Activated CD4-positive, alpha-beta T cell treated with anti-CD3 and anti-CD28 coated beads for 36 hours (primary cell): ENCODE measurements around the gene THSD4. TPM values are rescaled to one million over a fixed set of nuclear protein-coding genes. Genes with fewer than 3 reads are reported as not detected.
"Not testable (repeated sequence)": the region's sequence is repeated elsewhere in the genome, so short reads cannot be mapped to it uniquely, and the experiment has no call there.

Experiments
- ATAC-seq: fragments of 200-7000 bp; cut with Tn5 transposase; one replicate; pipeline ENCODE4 v1.10.0; 2021; ENCODE audit warnings: mild to moderate bottlenecking, moderate library complexity
- CTCF ChIA-PET: fragments of 350-600 bp; sonication (Branson Sonifier 250); formaldehyde crosslinking; loops from one replicate; lab custom pipeline; 2021; ENCODE audit warnings: antibody characterized with exemption; lab: Charles Lee
- POLR2A ChIA-PET: fragments of 350-600 bp; sonication (Branson Sonifier 250); formaldehyde crosslinking; loops from one replicate; lab custom pipeline; 2021; ENCODE audit warnings: antibody characterized with exemption, inconsistent platforms; lab: Charles Lee
- DNase-seq: peaks from one replicate; pipeline ENCODE4 v3.0.0-alpha.2; 2020
- H3K27ac Mint-ChIP-seq: one replicate; pipeline ENCODE4 v1.8.0; 2021; ENCODE audit warnings: mixed read lengths
- H3K27me3 Mint-ChIP-seq: one replicate; pipeline ENCODE4 v1.8.0; 2021; ENCODE audit warnings: mixed read lengths
- H3K36me3 Mint-ChIP-seq: one replicate; pipeline ENCODE4 v1.8.0; 2021; ENCODE audit warnings: low read depth, mixed read lengths
- H3K4me1 Mint-ChIP-seq: one replicate; pipeline ENCODE4 v1.8.0; 2021; ENCODE audit warnings: mixed read lengths
- H3K4me3 Mint-ChIP-seq: one replicate; pipeline ENCODE4 v1.8.0; 2021; ENCODE audit warnings: mild to moderate bottlenecking, moderate library complexity, mixed read lengths
- H3K9me3 Mint-ChIP-seq: one replicate; pipeline ENCODE4 v1.8.0; 2021; ENCODE audit warnings: low read depth, mixed read lengths
- intact Hi-C, 2 experiments: fragments of 100-400 bp; cut with DNase I in 1 of 2; cut with micrococcal nuclease in 1 of 2; formaldehyde crosslinking; loops; one replicate each; pipeline versions ENCODE4 v1.14.2 to v1.15.1; 2022 to 2024; cut with DNase I, micrococcal nuclease
- total RNA-seq, 2 experiments: library from RNA; stranded (reverse); gene quantifications; one replicate each; pipeline ENCODE4 v1.2.3, GENCODE V29; 2021

Gene THSD4
- total RNA-seq, 2 experiments from 2014 or later, result not detected

GRCh38 chr15:71366522-71366921 lies 251.3 kb downstream of the THSD4 start:
- intact Hi-C loops, result no loop called here
- Mint-ChIP-seq H3K4me1 (no peaks in the 10 kb centered on the region), H3K27me3 (no peaks in the 10 kb centered on the region), H3K36me3 (peaks cover 4% of the 10 kb centered on the region), H3K9me3 (peaks cover 10% of the 10 kb centered on the region), H3K4me3 (no peak overlapping the region), H3K27ac (no peak overlapping the region)
- ChIA-PET POLR2A (no interaction called here), CTCF (no interaction called here)
- DNase-seq, result no peak
- ATAC-seq, result no peak

GRCh38 chr15:71366926-71367325 lies 251.7 kb downstream of the THSD4 start:
- Mint-ChIP-seq H3K36me3 (peaks cover 4% of the 10 kb centered on the region), H3K27ac (no peak overlapping the region), H3K4me3 (no peak overlapping the region), H3K4me1 (no peaks in the 10 kb centered on the region), H3K9me3 (peaks cover 14% of the 10 kb centered on the region), H3K27me3 (no peaks in the 10 kb centered on the region)
- DNase-seq (no peak), ATAC-seq (no peak)
- ChIA-PET POLR2A (no interaction called here), CTCF (no interaction called here)
- intact Hi-C loops, result no loop called here

GRCh38 chr15:71367737-71368136 lies 252.5 kb downstream of the THSD4 start:
- peaks cover 15% of the 10 kb centered on the region for H3K9me3 Mint-ChIP-seq

GRCh38 chr15:71372769-71373168 lies 257.5 kb downstream of the THSD4 start:
- Mint-ChIP-seq H3K4me1 (peaks cover 25% of the 10 kb centered on the region), H3K9me3 (peaks cover 32% of the 10 kb centered on the region), H3K27ac (peak overlapping the region; percentile 43)
- ATAC-seq, POLR2A ChIA-PET, intact Hi-C loops, H3K27me3 Mint-ChIP-seq, CTCF ChIA-PET, H3K4me3 Mint-ChIP-seq, H3K36me3 Mint-ChIP-seq: not testable (repeated sequence)
- DNase-seq, result peak; percentile 14

More at GRCh38 chr15:71367737-71368136, 252.5 kb downstream of the THSD4 start:
- ATAC-seq, intact Hi-C loops, CTCF ChIA-PET, H3K4me3 Mint-ChIP-seq, POLR2A ChIA-PET, H3K4me1 Mint-ChIP-seq, H3K27me3 Mint-ChIP-seq, DNase-seq, H3K27ac Mint-ChIP-seq, H3K36me3 Mint-ChIP-seq: not testable (repeated sequence)

GRCh38 chr15:71373917-71374316 lies 258.6 kb downstream of the THSD4 start:
- Mint-ChIP-seq H3K4me1 (peaks cover 25% of the 10 kb centered on the region), H3K9me3 (peaks cover 32% of the 10 kb centered on the region), H3K4me3 (no peak overlapping the region), H3K36me3 (peaks cover 6% of the 10 kb centered on the region), H3K27ac (no peak overlapping the region), H3K27me3 (no peaks in the 10 kb centered on the region)
- no peak for ATAC-seq
- no peak for DNase-seq
- intact Hi-C loops, result no loop called here
- ChIA-PET POLR2A (no interaction called here), CTCF (no interaction called here)

GRCh38 chr15:71374607-71375352 lies 259.5 kb downstream of the THSD4 start:
- Mint-ChIP-seq H3K27ac (no peak overlapping the region), H3K9me3 (peaks cover 31% of the 10 kb centered on the region), H3K36me3 (peaks cover 6% of the 10 kb centered on the region), H3K4me1 (peaks cover 25% of the 10 kb centered on the region), H3K4me3 (no peak overlapping the region), H3K27me3 (no peaks in the 10 kb centered on the region)
- intact Hi-C loops, result no loop called here
- ATAC-seq (no peak), DNase-seq (no peak)
- CTCF ChIA-PET, result no interaction called here
- POLR2A ChIA-PET, result no interaction called here

- Mint-ChIP-seq H3K4me3 (no peak overlapping the region), H3K9me3 (peaks cover 25% of the 10 kb centered on the region), H3K4me1 (peaks cover 25% of the 10 kb centered on the region), H3K27me3 (no peaks in the 10 kb centered on the region), H3K36me3 (peaks cover 3% of the 10 kb centered on the region), H3K27ac (no peak overlapping the region)
- POLR2A ChIA-PET, result no interaction called here
- intact Hi-C loops, result no loop called here
- CTCF ChIA-PET, result no interaction called here
- ATAC-seq (no peak), DNase-seq (no peak)
Measured at GRCh38 chr15:71375934-71376333, 260.7 kb downstream of the THSD4 start.

- ChIA-PET CTCF (no interaction called here), POLR2A (no interaction called here)
- peaks cover 6% of the 10 kb centered on the region for H3K4me1 Mint-ChIP-seq
- DNase-seq (no peak), ATAC-seq (no peak)
- H3K4me3 Mint-ChIP-seq, result no peak overlapping the region
- intact Hi-C loops, result no loop called here
- H3K27me3 Mint-ChIP-seq, result no peaks in the 10 kb centered on the region
- no peak overlapping the region for H3K27ac Mint-ChIP-seq
- H3K9me3 Mint-ChIP-seq, result peaks cover 7% of the 10 kb centered on the region
- peaks cover 3% of the 10 kb centered on the region for H3K36me3 Mint-ChIP-seq
Measured at GRCh38 chr15:71379893-71380292, 264.6 kb downstream of the THSD4 start.

- ATAC-seq (no peak), DNase-seq (no peak)
- intact Hi-C loops, result no loop called here
- Mint-ChIP-seq H3K9me3 (peaks cover 7% of the 10 kb centered on the region), H3K27ac (no peak overlapping the region), H3K27me3 (no peaks in the 10 kb centered on the region), H3K4me3 (no peak overlapping the region), H3K36me3 (peaks cover under 1% of the 10 kb centered on the region), H3K4me1 (peaks cover 2% of the 10 kb centered on the region)
- ChIA-PET POLR2A (no interaction called here), CTCF (no interaction called here)
Measured at GRCh38 chr15:71380345-71380744, 265.1 kb downstream of the THSD4 start.

GRCh38 chr15:71384501-71384900 lies 269.2 kb downstream of the THSD4 start:
- POLR2A ChIA-PET, result no interaction called here
- ATAC-seq (no peak), DNase-seq (no peak)
- intact Hi-C loops, result no loop called here
- peaks cover 4% of the 10 kb centered on the region for H3K4me1 Mint-ChIP-seq
- H3K27me3 Mint-ChIP-seq, result peaks cover 11% of the 10 kb centered on the region
- CTCF ChIA-PET, result interaction anchor here (0.6 to 2.4 kb wide), 3 partner anchors 56 to 710 kb away, joined by 3 to 18 read pairs (median 3); no protein-coding TSS in a partner anchor
- H3K4me3 Mint-ChIP-seq, result no peak overlapping the region
- peaks cover 4% of the 10 kb centered on the region for H3K9me3 Mint-ChIP-seq
- H3K27ac Mint-ChIP-seq, result no peak overlapping the region
- no peaks in the 10 kb centered on the region for H3K36me3 Mint-ChIP-seq

- H3K4me3 Mint-ChIP-seq, result no peak overlapping the region
- no peaks in the 10 kb centered on the region for H3K36me3 Mint-ChIP-seq
- peaks cover 4% of the 10 kb centered on the region for H3K4me1 Mint-ChIP-seq
- ChIA-PET POLR2A (no interaction called here), CTCF (interaction anchor here (2.4 kb wide), 1 partner anchor 55 kb away, joined by 18 read pairs; no protein-coding TSS in a partner anchor)
- peaks cover 11% of the 10 kb centered on the region for H3K27me3 Mint-ChIP-seq
- peaks cover 4% of the 10 kb centered on the region for H3K9me3 Mint-ChIP-seq
- DNase-seq, result no peak
- intact Hi-C loops, result no loop called here
- no peak for ATAC-seq
- H3K27ac Mint-ChIP-seq, result no peak overlapping the region
Measured at GRCh38 chr15:71385026-71385425, 269.8 kb downstream of the THSD4 start.

GRCh38 chr15:71385457-71385856 lies 270.2 kb downstream of the THSD4 start:
- ChIA-PET POLR2A (no interaction called here), CTCF (interaction anchor here (0.5 to 2.4 kb wide), 6 partner anchors 24 to 67 kb away, joined by 3 to 18 read pairs (median 3); no protein-coding TSS in a partner anchor)
- peaks cover 4% of the 10 kb centered on the region for H3K9me3 Mint-ChIP-seq
- no peak for DNase-seq
- peaks cover 11% of the 10 kb centered on the region for H3K27me3 Mint-ChIP-seq
- H3K27ac Mint-ChIP-seq, result no peak overlapping the region
- H3K4me3 Mint-ChIP-seq, result no peak overlapping the region
- intact Hi-C loops, result no loop called here
- ATAC-seq, result no peak
- H3K4me1 Mint-ChIP-seq, result peaks cover 4% of the 10 kb centered on the region
- no peaks in the 10 kb centered on the region for H3K36me3 Mint-ChIP-seq
